Glutamatergic neuron (in vitro differentiated cells): ENCODE results near the gene BAX. TPM values are rescaled to one million over a fixed set of nuclear protein-coding genes. Genes with fewer than 3 reads are reported as not detected.

Experiments used
- DNase-seq: peaks from one replicate; pipeline ENCODE4 v3.0.0; 2022
- H3K27ac Mint-ChIP-seq: one replicate; pipeline ENCODE4 v1.8.0; 2020; ENCODE audit warnings: mild to moderate bottlenecking, mixed read lengths, inconsistent platforms; ENCODE audit not compliant: unreplicated experiment
- H3K27me3 Mint-ChIP-seq: one replicate; pipeline ENCODE4 v1.8.0; 2020; ENCODE audit warnings: mild to moderate bottlenecking, moderate library complexity, mixed read lengths, inconsistent platforms; ENCODE audit not compliant: unreplicated experiment
- H3K36me3 Mint-ChIP-seq: one replicate; pipeline ENCODE4 v1.8.0; 2020; ENCODE audit warnings: mild to moderate bottlenecking, mixed read lengths, inconsistent platforms; ENCODE audit not compliant: unreplicated experiment
- H3K4me1 Mint-ChIP-seq: one replicate; pipeline ENCODE4 v1.8.0; 2020; ENCODE audit warnings: mild to moderate bottlenecking, low read depth, mixed read lengths, inconsistent platforms; ENCODE audit not compliant: unreplicated experiment
- H3K4me3 Mint-ChIP-seq: one replicate; pipeline ENCODE4 v1.8.0; 2020; ENCODE audit warnings: mild to moderate bottlenecking, mixed read lengths, inconsistent platforms; ENCODE audit not compliant: unreplicated experiment
- H3K9me3 Mint-ChIP-seq: one replicate; pipeline ENCODE4 v1.8.0; 2020; ENCODE audit warnings: mild to moderate bottlenecking, moderate library complexity, mixed read lengths, inconsistent platforms; ENCODE audit not compliant: unreplicated experiment
- CTCF ChIP-seq: fragments of 200-600 bp; sonication (generic); IDR thresholded peaks from one replicate; pipeline ENCODE4 v1.5.0; 2021; ENCODE audit not compliant: partially characterized antibody, unreplicated experiment
- total RNA-seq: library from RNA; stranded (reverse); fragmentation: NEBNext Ultra II Directional; extraction: Animal tissue kit (Norgen Biotek cat#: 25700); gene quantifications from one replicate; pipeline ENCODE4 v1.2.1, GENCODE V29; 2021; ENCODE audit not compliant: unreplicated experiment

Gene BAX
- total RNA-seq, 1 donor from 2014 or later = 87.7 TPM

DNA sequence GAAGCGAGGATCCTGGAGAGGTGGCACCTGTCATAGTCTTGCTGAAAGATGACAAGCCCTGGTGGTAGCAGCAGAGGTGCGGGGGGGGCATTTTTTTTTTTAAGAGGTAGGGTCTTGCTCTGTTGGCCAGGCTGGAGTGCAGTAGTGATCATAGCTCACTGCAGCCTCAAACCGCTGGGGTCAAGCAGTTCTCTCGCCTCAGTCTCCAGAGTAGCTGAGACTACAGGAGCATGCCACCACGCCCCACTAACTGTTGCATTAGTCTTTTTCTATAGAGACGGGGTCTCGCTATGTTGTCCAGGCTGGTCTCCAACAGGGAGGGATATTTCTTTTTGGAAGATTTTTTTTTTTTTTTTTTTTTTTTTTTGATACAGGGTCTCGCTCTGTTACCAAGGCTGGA lies 3.3 kb downstream of the BAX start:
- Mint-ChIP-seq H3K27ac (no peak overlapping the region), H3K36me3 (no peaks in the 10 kb centered on the region), H3K9me3 (peaks cover 8% of the 10 kb centered on the region), H3K4me1 (peaks cover 10% of the 10 kb centered on the region), H3K27me3 (peaks cover 3% of the 10 kb centered on the region), H3K4me3 (no peak overlapping the region)
- no peak for DNase-seq
- TF ChIP-seq CTCF = no peak

- Mint-ChIP-seq H3K27ac (no peak overlapping the region), H3K4me3 (no peak overlapping the region), H3K9me3 (peaks cover 8% of the 10 kb centered on the region), H3K27me3 (peaks cover 3% of the 10 kb centered on the region), H3K4me1 (peaks cover 20% of the 10 kb centered on the region), H3K36me3 (no peaks in the 10 kb centered on the region)
- DNase-seq = no peak
- TF ChIP-seq CTCF = no peak
Observed at GRCh38 chr19:48959341-48960239, 4.9 kb downstream of the BAX start.

DNA sequence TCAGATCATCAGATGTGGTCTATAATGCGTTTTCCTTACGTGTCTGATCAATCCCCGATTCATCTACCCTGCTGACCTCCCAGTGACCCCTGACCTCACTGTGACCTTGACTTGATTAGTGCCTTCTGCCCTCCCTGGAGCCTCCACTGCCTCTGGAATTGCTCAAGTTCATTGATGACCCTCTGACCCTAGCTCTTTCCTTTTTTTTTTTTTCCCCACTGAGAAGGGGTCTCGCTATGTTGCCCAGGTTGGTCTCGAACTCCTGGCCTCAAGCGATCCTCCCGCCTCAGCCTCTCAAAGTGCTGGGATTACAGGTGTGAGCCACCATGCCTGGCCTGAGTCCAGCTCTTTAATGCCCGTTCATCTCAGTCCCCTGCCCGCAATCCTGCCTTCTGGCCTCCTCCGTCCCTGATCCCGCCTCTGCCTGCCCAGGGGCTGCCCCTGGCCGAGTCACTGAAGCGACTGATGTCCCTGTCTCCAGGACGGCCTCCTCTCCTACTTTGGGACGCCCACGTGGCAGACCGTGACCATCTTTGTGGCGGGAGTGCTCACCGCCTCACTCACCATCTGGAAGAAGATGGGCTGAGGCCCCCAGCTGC lies 6.5 kb downstream of the BAX start:
- H3K4me3 Mint-ChIP-seq = no peak overlapping the region
- peak; percentile 35 for DNase-seq
- no peak for TF ChIP-seq CTCF
- H3K36me3 Mint-ChIP-seq = no peaks in the 10 kb centered on the region
- H3K27ac Mint-ChIP-seq = peak overlapping the region; percentile 28
- peaks cover 12% of the 10 kb centered on the region for H3K27me3 Mint-ChIP-seq
- peaks cover 18% of the 10 kb centered on the region for H3K4me1 Mint-ChIP-seq
- H3K9me3 Mint-ChIP-seq = peaks cover 12% of the 10 kb centered on the region

GRCh38 chr19:48961673-48962028 lies 7.0 kb downstream of the BAX start:
- no peaks in the 10 kb centered on the region for H3K36me3 Mint-ChIP-seq
- peaks cover 22% of the 10 kb centered on the region for H3K4me1 Mint-ChIP-seq
- TF ChIP-seq CTCF = no peak

More at GRCh38 chr19:48961673-48962028, 7.0 kb downstream of the BAX start:
- peaks cover 16% of the 10 kb centered on the region for H3K27me3 Mint-ChIP-seq
- DNase-seq = no peak
- peak overlapping the region; percentile 59 for H3K27ac Mint-ChIP-seq
- H3K9me3 Mint-ChIP-seq = peaks cover 14% of the 10 kb centered on the region
- no peak overlapping the region for H3K4me3 Mint-ChIP-seq
